Measurements from ENCODE around the gene CHRDL2.

Gene CHRDL2

GRCh38 chr11:74703211-74703610 lies 28.0 kb downstream of the CHRDL2 start:
- DNase-seq (ENCODE audit: low read depth), result no peak
- no peak overlapping the region for H3K4me3 ChIP-seq (replicated peaks; ENCODE audit: low read depth, low read length)
- no peak for TF ChIP-seq CTCF (IDR thresholded peaks at IDR 0.05; ENCODE audit: low read length, missing control alignments)

- peak; percentile 79 for DNase-seq (ENCODE audit: low read depth)
- H3K4me3 ChIP-seq (replicated peaks; ENCODE audit: low read depth, low read length), result no peak overlapping the region
- peak; percentile 99 for TF ChIP-seq CTCF (IDR thresholded peaks at IDR 0.05; ENCODE audit: low read length, missing control alignments)
Observed at GRCh38 chr11:74702383-74703007, 28.7 kb downstream of the CHRDL2 start.

GRCh38 chr11:74701351-74701750 lies 29.9 kb downstream of the CHRDL2 start:
- no peak for DNase-seq (ENCODE audit: low read depth)
- peak; percentile 25 for TF ChIP-seq CTCF (IDR thresholded peaks at IDR 0.05; ENCODE audit: low read length, missing control alignments)
- no peak overlapping the region for H3K4me3 ChIP-seq (replicated peaks; ENCODE audit: low read depth, low read length)

DNA sequence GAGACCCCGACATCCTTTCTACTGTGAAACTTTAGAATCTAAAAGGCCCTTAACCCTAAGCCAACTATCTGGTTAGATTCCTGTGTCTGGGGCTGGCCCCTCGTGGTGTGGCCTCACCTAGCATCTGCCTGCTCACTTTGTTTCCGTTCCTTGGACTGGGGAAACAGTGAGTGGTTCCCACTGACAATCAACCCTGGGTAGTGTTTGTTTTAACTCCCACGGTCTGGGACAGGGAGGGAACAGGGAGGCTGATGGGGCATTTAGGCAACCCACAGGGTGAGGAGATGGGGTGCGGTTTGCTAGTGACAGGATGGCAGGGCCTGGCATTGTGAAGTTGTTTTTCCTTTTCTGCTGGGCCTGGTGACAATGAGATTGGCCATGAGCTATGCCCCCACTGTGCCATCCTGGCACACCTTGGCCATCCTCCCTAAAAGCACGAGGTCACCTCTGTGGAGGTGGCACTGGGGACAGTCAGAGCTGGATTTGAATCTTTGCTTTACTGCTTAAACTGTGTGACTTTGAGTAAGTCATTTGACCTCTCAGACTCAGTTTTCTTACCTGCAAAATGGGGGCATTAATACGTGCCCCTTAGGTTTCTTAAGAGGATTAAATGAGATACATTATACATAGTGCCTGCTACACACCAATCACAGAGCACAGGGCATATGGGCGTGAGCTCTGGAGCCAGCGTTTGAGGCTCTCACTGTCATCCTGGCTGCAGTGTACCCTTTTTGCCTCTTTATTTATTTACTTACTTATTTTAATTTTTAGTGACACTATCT lies 31.4 kb downstream of the CHRDL2 start:
- no peak for TF ChIP-seq CTCF (IDR thresholded peaks at IDR 0.05; ENCODE audit: low read length, missing control alignments)
- H3K4me3 ChIP-seq (replicated peaks; ENCODE audit: low read depth, low read length), result no peak overlapping the region

DNA sequence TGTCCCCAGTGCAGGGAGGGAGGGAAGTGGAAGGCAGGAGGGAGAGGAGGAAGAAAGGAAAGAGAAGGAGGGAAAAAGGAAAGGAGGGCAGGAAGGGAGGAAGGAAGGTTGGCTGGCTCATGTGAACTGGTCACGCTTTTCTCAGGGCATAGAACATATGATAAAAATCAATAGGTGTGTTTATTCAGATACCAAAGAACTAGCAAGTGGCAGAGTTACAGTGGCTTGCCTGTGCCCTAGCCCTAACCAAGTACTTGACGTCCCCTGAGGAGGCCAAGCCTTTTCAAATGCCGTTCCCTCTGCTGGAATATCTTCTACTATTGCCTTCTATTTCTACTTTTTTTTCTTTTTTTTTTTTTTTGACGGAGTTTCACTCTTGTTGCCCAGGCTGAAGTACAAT lies 33.5 kb downstream of the CHRDL2 start:
- H3K4me3 ChIP-seq (replicated peaks; ENCODE audit: low read depth, low read length), result no peak overlapping the region
- no peak for TF ChIP-seq CTCF (IDR thresholded peaks at IDR 0.05; ENCODE audit: low read length, missing control alignments)
- no peak for DNase-seq (ENCODE audit: low read depth)

More for the DNA sequence above, 31.4 kb downstream of the CHRDL2 start:
- DNase-seq (ENCODE audit: low read depth), result no peak

DNA sequence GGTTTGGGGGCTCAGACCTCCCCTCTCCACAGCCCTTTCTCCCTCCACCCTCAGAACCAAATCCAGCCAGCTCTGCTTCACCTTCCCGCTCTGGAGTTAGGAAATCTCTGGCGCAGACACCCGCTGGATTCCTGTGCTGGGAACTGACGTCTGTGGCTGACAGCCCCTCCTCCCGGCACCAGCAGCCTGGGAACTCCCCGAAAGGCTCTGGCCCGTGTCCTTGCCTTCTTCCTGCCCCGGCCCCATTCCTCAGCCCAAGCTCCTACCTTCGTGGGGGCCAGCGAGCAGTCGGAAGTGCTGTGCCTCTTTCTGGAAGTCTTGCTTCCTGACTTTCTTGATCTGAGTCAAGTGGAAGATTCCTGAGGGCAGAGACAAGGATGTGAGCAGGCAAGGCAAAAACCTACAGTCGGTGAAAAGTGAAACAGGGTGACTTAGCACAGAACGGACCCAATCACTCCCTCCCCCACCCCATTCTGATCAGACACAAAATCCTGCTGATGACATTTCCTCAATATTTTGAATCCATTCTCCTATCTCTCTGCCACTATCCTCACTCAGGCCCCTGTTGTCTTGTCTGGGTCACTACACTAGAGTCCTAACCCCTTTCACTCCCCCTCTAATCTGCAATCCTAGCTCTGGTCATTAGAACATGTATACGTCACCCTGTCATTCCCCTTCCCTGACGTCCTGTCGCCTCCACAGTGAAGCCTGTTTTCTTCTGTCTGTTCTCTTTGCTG lies 34.1 kb downstream of the CHRDL2 start:
- H3K4me3 ChIP-seq (replicated peaks; ENCODE audit: low read depth, low read length), result no peak overlapping the region
- no peak for TF ChIP-seq CTCF (IDR thresholded peaks at IDR 0.05; ENCODE audit: low read length, missing control alignments)
- peak; percentile 98 for DNase-seq (ENCODE audit: low read depth)
